Hypothalamus (tissue), 51 donors: ENCODE data around the gene GMDS.

Experiments
- DNase-seq, 51 donors: peaks; one replicate each; lab custom pipeline; 2025; lab: John Stamatoyannopoulos, UW

Gene GMDS

DNA sequence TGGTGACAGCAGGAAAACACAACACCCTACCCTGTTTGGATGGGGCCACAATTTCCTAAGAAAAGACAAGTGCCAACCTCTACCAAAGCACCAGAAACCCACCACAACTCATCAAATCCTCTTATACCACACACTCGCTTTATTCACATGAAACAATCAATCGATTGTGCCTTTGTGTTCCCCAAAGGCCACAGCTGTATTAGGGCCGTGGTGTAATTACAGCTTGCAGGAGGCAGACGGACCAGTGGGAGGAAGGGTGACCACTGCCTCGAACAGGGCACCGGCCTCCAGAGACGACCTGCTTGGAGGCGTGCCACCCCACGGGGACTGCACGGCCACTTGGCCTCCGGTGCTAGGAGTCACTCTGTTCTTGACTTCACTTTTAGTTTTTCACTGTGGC lies 371.6 kb downstream of the GMDS start:
- DNase-seq: peak in 28 of 51 donors; percentile 5 to 59 (median 18)

DNA sequence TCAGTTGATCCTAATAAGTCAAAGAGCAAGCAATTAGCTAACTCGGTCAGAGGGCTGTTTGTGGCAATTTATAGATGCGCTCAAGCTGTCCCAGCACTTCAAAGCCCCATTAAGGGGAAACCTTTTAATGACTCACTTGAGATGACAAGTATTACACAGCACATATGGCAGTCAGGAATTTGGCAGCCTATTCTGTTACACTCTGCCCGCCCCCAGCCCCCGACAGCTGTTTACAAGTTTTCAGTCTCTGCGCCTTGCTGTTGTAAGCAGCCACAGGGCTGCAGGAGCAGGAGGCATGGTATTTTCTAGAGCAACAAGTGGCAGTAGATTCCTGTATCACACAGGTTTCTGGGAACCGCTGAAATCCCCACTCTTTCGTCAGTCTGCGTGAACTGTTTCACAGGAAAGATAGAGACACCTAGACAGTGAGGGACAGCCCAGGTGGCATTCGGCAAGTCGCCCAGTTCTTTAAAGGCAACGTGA lies 372.7 kb downstream of the GMDS start:
- DNase-seq: peak in 1 of 51 donors; percentile 31

DNA sequence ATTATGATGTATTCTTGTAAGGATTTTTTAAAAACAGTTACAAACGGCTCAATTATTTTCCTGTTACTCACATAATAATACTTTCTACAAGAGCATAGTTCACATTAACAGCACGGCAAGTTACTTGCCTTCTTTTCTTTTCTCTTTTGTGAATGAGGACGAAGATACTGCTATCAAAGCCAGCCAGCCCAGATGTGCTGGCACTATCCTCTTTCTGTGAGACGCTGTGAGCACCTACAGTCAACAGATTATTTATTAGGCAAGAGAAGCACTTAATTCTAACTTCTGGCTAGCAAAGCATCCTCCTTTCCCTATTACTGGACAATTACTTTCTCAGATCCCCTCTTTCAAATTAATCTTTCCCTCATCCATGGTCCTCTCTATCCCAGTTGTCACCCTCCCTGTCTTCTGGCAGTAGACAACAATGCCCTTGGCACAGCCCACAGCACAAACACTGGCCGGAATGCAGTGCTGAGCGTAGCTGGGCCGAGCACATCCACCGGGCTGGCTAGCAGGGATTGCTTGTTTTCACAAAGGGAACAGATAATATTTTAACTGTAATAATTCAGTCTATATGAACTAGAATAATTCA lies 373.6 kb downstream of the GMDS start:
- DNase-seq: peak in 29 of 51 donors; percentile 4 to 68 (median 37)

DNA sequence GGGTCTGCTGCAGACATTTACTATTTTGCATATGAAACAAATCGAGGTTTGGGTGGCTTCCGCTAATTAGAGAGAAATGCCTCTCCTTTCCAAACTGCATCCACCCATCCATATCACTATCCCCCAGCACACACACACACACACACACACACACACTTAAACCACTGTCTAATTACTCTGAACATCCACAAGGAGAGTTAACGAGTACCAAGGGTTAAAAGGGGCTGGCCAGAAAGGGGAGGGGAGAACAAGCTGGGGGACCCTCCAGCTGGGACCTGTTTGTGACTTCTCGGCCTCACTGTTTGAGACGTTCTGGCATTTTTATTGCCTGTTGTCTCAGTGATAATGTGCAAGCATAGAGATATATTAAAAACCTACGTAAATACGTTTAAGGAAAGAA lies 374.5 kb downstream of the GMDS start:
- DNase-seq: no peak

DNA sequence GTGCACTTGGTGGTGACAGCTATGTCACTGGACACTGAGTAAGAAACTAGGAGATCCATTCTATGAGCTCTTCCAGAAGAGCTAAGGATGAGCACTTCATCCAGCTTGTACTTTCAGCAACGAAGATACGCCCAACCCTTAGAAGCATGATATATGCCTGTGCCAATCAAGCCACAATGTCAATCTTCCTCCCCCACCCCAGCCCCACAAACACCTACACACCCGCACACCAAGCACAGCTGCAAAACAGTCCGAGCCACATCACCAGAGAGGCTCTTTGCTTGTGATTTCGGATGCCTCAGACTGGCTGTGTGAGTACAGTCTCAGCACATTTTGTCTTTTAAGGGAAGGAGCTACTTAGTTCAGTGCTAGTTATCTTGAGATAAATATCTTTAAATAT lies 375.2 kb downstream of the GMDS start:
- DNase-seq: no peak

DNA sequence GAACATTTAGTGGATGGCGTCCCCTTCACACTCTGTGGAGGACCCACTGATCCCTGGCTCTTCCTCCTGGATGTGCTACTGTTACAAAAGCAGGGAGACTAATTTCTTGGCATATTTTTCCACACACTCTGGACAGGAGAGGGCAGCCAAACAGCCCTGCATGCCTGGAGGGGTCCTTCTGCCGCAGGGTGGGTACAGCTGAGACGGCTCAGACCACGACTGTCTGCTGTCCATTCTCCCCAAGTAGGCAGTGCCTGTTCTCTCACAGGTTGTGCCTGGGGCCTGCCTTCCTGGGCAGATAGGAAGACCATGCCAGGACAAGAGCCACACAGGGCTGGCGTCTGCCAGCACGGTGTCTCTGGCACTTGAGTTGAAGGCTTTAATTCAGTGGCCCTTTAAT lies 375.6 kb downstream of the GMDS start:
- DNase-seq: no peak

DNA sequence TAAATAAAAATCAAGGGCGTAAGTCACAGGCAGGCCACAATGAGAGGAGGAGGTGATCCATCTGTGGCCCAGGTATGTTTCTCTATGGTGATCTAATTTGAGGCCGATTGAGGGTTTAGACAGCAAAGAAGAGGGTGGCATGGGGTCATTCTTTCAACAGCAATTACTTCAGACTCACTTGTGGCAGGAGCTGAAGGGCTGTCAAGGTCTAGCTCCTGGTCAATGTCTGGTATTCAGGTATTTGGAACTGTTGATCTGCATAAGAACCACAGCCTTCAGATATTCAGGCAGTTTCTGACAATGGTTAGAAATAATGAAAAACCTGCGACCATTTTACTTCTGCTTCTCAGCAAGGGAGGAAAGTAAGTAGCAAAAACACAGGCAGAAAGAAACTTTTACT lies 376.1 kb downstream of the GMDS start:
- DNase-seq: no peak

DNA sequence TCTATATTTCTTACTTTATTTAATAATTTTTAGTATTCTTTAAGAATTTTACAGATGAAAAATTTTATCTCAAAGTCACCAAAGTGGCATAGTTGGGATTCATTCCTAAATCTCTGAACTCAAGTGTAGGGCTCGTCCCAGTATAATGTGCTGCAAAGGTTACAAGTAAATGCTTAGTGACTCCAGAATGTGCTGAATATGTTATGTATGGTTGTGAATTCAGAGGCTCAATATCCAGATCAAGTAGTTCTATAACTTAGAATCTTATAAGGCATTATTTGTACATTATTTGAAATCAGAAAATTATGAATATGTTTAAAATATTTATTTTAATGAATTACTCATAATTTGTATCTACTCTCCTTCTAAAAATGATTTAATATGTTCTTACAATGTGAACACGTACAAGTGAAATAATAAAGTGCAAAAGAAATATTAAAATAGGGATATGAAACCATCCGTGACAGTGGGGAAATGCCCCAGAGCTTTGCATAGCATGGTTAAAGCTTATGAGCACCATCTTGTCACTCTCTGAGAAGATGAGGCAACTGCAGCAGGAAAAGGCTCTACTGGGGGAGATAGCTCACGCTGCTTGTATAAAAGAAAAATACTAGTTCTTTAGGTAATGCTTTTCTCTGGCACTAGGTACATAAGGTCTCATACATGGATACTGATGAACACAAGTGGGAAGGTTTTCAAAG lies 376.7 kb downstream of the GMDS start:
- no peak for DNase-seq

DNA sequence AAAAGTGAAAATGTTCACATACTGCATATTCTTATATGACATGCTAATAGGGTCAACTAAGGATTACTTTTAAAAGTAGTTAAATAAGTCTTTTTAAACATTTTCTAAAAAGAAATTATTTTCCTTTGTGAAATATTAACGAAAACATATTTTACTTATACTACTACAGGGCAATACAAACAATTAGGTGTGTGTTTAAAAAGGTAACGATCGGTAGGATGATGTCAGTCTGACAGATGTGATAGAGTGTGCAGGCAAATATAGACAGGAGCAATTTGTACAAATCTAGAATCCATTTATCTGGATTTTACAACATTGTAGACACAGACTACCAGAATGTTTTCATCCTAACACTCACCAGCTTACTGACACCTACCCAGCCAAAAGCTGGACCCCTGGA lies 378.2 kb downstream of the GMDS start:
- no peak for DNase-seq

DNA sequence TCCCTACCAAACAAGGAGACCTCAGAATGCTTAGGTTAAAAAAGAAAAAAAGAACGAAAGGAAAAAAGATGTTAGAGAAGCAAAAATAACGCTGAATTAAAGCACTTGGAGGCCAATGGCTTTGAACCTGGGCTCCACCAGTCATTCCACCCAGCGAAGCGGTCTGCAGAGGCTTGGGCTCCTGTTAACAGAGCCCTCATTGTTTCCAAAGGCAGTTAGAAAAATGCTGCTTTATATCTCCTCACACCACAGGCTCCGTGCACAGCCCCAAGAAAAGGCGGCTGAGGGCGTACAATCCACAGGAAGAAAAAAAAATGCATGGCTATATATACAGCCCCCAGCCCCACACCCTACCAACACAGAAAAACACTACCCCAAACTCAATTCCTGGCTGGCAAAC lies 379.8 kb downstream of the GMDS start:
- DNase-seq: peak in 19 of 51 donors; percentile 4 to 61 (median 29)

DNA sequence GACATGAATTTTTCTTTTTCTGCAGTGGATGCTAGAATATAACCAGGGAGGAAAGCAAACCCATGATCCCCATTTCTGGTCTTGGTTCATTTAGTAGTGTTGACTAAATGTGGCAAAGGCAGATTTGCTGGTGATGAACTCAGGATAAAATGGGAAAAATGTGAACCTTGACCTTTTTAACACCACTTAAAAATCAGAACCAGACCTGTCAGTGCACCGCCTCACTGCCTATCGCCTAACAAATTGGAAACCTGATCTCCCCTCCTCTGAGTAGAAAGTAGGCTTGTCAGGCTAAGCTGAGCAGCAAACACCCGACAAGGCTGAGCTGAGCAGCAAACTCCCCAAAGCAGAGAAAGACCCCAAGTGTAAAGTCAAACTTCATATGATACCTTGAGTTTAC lies 380.9 kb downstream of the GMDS start:
- no peak for DNase-seq

DNA sequence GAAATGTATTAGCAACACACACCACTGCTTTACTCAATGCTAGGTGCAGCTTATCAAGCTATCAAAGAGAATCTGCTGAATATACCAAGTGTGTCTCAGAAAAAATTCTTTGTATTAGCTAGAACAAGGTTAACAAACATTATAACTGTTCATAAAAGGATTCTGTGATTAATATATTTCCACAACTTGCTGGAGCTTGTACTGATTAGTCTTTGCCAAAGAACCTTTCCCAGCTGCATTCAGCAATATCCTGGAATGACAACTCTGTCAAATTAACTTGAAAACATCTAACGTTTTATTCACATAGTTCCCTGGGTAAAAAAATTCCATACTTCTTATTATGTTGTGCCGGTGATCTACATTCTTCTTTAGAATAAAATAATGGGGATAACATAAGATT lies 383.0 kb downstream of the GMDS start:
- no peak for DNase-seq

DNA sequence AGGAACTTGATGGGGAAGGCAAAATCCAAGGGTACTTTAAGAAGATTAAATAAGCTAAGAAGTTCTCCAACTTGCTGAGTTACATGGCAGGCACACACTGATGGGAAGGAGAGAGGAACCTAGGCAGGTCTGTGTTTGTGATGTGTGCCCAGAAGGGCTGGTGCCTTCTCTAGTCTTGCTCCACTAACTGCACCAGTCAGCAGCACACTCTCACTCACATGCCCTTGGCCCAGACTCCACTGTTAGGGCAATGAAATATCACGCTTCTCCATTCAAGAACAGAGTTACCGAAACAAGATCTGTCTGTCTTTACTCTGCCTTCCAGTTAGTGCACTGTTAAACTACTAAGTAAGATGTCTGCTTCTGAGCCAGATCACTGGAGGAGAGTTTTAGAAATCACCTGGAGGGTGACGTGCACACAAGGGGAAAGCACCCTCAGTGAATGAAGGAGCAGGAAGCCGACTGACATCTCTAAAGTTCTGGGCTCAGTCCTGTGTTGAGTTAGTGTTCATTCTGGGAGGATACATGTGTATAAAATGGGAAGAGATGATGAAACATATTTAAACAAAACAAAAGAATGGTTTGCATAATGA lies 384.6 kb downstream of the GMDS start:
- DNase-seq: no peak

DNA sequence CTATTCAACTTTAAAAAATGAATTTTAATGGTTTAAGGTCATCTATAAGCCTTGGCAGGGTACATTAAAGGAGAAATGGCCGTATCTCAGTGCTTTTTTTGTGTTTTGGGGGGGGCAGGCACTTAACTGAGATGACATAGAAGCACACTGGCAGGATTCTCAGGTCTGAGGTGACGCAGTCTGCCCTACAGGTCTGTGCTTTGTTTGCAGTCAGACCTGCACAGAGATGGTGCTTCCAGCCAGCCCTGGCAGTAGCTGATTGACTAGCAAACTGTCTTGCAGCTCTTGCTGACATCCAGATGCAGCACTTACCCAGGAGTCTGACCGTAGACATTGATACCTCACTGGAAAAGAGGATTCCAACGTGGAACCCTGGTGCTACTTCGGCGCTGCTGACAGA lies 386.5 kb downstream of the GMDS start:
- DNase-seq: no peak

DNA sequence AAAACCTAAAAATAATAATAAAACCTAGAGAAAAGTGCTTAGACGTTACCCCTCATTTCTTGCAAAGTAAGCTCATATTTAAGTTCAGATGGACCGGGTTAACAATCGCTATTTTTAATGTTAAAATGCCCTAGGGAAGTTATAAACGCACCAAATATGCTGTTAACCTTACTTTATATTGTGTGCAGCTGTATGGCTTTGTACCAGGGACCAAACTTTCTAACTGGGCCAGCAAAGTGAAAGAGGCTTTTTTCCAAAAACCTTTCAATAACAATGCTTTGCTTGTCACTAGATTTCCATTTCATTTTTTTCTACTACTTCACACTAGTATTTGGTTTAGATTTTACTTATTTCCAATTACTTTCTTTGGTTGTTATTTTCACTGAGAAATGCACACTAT lies 387.2 kb downstream of the GMDS start:
- DNase-seq: no peak

DNA sequence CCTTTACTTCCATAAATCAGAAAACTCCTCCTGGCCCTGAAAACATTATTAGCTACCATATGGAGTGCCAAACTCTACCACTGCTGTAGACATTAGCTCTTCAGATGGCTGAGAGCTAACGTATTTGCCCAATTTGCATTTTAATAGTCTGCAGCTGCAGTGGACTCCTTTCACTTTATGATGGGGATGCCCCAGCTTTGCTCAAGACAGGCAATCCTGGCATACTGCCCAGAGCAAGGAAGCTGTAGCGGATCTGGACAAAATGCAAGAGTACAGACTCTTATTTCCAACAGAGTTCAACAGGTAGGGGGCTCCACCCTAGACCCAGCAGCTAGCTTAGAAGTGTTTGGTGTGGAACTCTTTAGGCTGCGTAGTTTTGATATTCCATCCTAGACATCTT lies 389.0 kb downstream of the GMDS start:
- DNase-seq: peak in 8 of 51 donors; percentile 1 to 11 (median 7)

DNA sequence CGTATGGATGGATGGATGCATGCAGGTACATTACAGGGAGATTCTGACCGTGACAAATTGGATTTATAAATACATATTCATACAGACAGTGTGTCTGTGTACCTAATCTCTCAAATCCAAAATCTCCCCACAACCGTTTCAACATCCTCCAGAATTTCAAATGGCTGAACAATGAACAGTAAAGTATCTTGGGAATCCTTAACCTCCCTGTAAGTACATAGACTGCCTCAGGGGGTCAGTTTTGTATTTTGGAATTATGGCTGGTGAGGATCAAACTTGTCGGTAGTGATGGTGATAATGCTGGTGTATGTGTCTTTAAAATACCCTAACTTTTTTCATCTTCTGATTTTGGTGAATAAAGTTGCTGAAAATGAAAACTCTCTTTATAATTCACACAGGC lies 389.5 kb downstream of the GMDS start:
- DNase-seq: peak in 1 of 51 donors; percentile 3

DNA sequence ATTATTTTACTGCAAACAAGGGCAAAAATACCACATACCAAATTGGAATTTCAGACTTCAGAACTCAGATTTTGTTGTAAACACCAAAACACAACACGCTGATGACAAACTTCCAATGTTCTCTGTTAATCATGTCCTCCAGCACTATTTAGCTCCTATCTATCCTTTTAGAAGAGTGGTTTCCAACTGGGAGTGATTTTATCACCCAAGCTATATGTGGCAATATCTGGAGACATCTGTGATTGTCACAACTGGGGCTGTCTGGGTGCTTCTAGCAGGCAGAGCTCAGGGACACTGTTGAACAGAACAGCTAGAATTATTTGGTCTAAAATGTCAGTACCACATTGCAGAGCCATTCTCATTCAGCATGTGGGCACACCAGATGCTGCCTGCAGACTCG lies 391.1 kb downstream of the GMDS start:
- no peak for DNase-seq

DNA sequence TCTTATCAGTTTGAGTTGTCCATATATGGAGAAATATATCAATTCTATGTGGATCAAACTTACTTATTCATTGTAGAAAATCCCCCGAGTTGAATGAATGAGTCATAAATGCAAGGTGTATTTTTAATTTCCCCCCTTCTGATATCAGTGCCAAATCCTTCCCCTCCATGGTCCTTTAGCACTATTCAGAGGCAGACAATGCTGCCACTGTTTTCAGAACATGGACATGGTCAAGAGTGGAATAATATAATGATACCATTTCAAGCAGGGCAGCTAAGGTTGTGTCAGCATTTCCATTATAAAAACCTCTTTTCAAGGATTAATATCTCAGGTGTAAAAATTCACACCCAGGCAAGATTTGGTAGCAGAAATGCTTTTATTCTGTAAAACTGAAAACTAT lies 391.6 kb downstream of the GMDS start:
- no peak for DNase-seq

DNA sequence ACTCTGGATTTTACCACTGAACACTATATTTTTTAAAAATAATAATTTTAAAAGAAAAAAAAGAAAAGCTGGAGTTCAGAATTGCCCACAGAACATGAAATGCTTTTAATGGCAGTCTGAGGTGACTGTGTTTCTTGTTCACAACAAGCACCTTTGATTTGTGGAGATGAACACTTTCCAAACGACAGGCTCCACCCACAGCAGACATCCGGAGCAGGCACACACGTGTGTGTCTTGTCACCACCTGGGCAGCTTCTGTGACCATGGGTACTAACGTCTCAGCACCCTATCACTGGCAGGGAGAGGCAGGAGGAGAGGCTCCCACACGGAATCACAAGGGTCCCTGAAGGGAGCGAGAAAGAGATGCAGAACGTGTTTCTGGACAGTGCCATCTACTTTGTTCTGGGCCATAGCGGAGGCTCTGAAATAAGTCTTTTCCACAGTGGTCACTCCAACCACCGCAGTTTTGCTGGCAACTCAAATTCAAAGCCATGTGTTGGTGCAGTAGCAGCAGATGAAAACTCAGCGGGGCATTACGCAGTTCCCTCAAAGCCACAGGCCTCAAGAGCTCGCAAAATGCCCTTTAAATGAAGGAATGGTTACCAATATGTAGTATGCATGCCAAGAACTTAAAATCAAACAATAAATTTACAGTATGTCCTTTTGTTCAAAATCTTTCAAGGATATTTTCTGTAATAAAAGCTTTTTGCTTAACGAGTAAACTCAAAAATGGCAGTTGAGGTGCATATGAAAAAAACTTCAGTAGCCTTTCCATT lies 393.5 kb downstream of the GMDS start:
- DNase-seq: no peak

DNA sequence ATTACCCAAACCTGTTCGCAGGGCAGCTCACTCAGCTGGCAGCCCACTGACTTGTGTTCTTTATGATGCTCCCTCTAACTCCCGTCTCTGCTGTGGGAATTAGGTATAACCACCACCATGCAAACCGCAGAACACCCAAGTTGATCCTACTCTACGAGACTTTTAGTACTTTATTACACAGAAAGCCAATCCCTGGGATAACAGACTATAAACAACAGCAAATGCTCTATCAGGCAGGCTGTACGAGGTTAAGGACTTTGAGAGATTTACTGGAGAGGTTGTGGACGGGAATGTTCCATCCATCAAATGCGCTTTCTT lies 394.6 kb downstream of the GMDS start:
- no peak for DNase-seq
